IMR-90 (cell line): ENCODE measurements around the gene GRM8. TPM values are rescaled to one million over a fixed set of nuclear protein-coding genes. Genes with fewer than 3 reads are reported as not detected.

Experiments
- ATAC-seq: fragments of 200-7000 bp; cut with Tn5 transposase; 2 replicates; pipeline ENCODE4 v1.9.1; 2020; ENCODE audit warnings: low read depth, mild to moderate bottlenecking, moderate library complexity
- BruUV-seq: library from RNA; stranded (reverse); fragments of 400-500 nt; replicated peaks from 2 replicates; lab custom pipeline; 2021; lab: Mats Ljungman, UMichigan
- CTCF ChIA-PET: fragments of 300-600 bp; formaldehyde crosslinking; extraction: SDS; loops from one replicate; lab custom pipeline; 2021; ENCODE audit warnings: antibody characterized with exemption; lab: Yijun Ruan, JAX
- POLR2A ChIA-PET: fragments of 300-600 bp; sonication (Branson Sonifier 250); formaldehyde crosslinking; loops from one replicate; lab custom pipeline; 2022; ENCODE audit warnings: antibody characterized with exemption; ENCODE audit not compliant: unreplicated experiment; lab: Charles Lee
- DNase-seq: peaks from one replicate; pipeline ENCODE4 v3.0.0; 2013
- H2AFZ ChIP-seq: replicated peaks from 2 replicates; pipeline ENCODE3; 2013; ENCODE audit warnings: low read length, mild to moderate bottlenecking; ENCODE audit not compliant: poor library complexity
- H2AK5ac ChIP-seq: 2 replicates; pipeline ENCODE4 v1.6.1; 2013; ENCODE audit warnings: low read depth, low read length, inconsistent platforms
- H2AK9ac ChIP-seq: replicated peaks from 2 replicates; pipeline ENCODE3; 2013; ENCODE audit warnings: mild to moderate bottlenecking, low read depth, low read length, moderate library complexity; ENCODE audit not compliant: poor library complexity
- H2BK120ac ChIP-seq: 2 replicates; pipeline ENCODE4 v1.6.1; 2013; ENCODE audit warnings: low read depth, low read length, inconsistent platforms
- H2BK15ac ChIP-seq: 3 replicates; pipeline ENCODE4 v1.6.1; 2013; ENCODE audit warnings: low read depth, low read length, inconsistent platforms
- H2BK20ac ChIP-seq: 2 replicates; pipeline ENCODE4 v1.6.1; 2013; ENCODE audit warnings: low read depth, mild to moderate bottlenecking, inconsistent platforms, low read length, moderate library complexity
- H2BK5ac ChIP-seq: 2 replicates; pipeline ENCODE4 v1.6.1; 2013; ENCODE audit warnings: mild to moderate bottlenecking, low read depth, low read length, inconsistent platforms; ENCODE audit not compliant: poor library complexity, severe bottlenecking
- H3K14ac ChIP-seq: replicated peaks from 2 replicates; pipeline ENCODE4 v1.6.1; 2013; ENCODE audit warnings: low read depth, low read length, inconsistent platforms
- H3K18ac ChIP-seq: 2 replicates; pipeline ENCODE4 v1.6.1; 2013; ENCODE audit warnings: low read depth, low read length, control low read depth
- H3K23ac ChIP-seq: 2 replicates; pipeline ENCODE4 v1.6.1; 2013; ENCODE audit warnings: low read depth, low read length, inconsistent platforms
- H3K27ac ChIP-seq: 2 replicates; pipeline ENCODE4 v1.5.1; 2013; ENCODE audit warnings: mild to moderate bottlenecking, control low read depth, low read length; ENCODE audit not compliant: insufficient read depth
- H3K27me3 ChIP-seq: 2 replicates; pipeline ENCODE4 v1.6.1; 2013; ENCODE audit warnings: low read length; ENCODE audit not compliant: control insufficient read depth, insufficient read depth
- H3K36me3 ChIP-seq: 2 replicates; pipeline ENCODE4 v1.6.1; 2013; ENCODE audit warnings: low read length, mixed read lengths; ENCODE audit not compliant: control insufficient read depth, insufficient read depth
- H3K4ac ChIP-seq: 2 replicates; pipeline ENCODE4 v1.6.1; 2013; ENCODE audit warnings: low read depth, low read length, inconsistent platforms
- H3K4me1 ChIP-seq: 2 replicates; pipeline ENCODE4 v1.6.1; 2013; ENCODE audit warnings: low read length, mixed read lengths; ENCODE audit not compliant: control insufficient read depth, insufficient read depth
- H3K4me2 ChIP-seq: 2 replicates; pipeline ENCODE4 v1.6.1; 2013; ENCODE audit warnings: low read depth, mild to moderate bottlenecking, control low read depth, low read length, moderate library complexity
- H3K4me3 ChIP-seq: 2 replicates; pipeline ENCODE4 v1.5.1; 2013; ENCODE audit warnings: low read depth, mild to moderate bottlenecking, control low read depth, low read length, moderate library complexity; ENCODE audit not compliant: insufficient read depth
- H3K56ac ChIP-seq: 2 replicates; pipeline ENCODE4 v1.6.1; 2013; ENCODE audit warnings: low read length, inconsistent platforms; ENCODE audit not compliant: insufficient read depth; ENCODE audit errors: extremely low read depth
- H3K79me1 ChIP-seq, 2 experiments: 2 replicates each; pipeline ENCODE4 v1.6.1; 2013; ENCODE audit warnings: low read length in 2 of 2, inconsistent platforms in 1 of 2, low read depth in 1 of 2
- H3K9ac ChIP-seq: 2 replicates; pipeline ENCODE4 v1.6.1; 2013; ENCODE audit warnings: low read depth, low read length, control low read depth
- H3K9me1 ChIP-seq: 2 replicates; pipeline ENCODE4 v1.6.1; 2013; ENCODE audit warnings: low read length, inconsistent platforms; ENCODE audit not compliant: insufficient read depth
- H3K9me3 ChIP-seq: 2 replicates; pipeline ENCODE4 v1.6.1; 2013; ENCODE audit warnings: low read length; ENCODE audit not compliant: control insufficient read depth, insufficient read depth
- H4K20me1 ChIP-seq: 2 replicates; pipeline ENCODE4 v1.6.1; 2013; ENCODE audit warnings: low read length, inconsistent platforms; ENCODE audit not compliant: insufficient read depth
- H4K5ac ChIP-seq: 2 replicates; pipeline ENCODE4 v1.6.1; 2013; ENCODE audit warnings: mild to moderate bottlenecking, low read depth, low read length, control low read depth
- H4K8ac ChIP-seq, 2 experiments: 2 replicates each; pipeline ENCODE4 v1.6.1; 2013; ENCODE audit warnings: low read depth in 2 of 2, low read length in 2 of 2, control low read depth in 1 of 2, inconsistent platforms in 1 of 2
- H4K91ac ChIP-seq: 2 replicates; pipeline ENCODE4 v1.6.1; 2013; ENCODE audit warnings: low read depth, low read length, inconsistent platforms; ENCODE audit not compliant: insufficient read depth
- BHLHE40 ChIP-seq: fragments of 150-350 bp; IDR thresholded peaks from 2 replicates; pipeline ENCODE4 v1.6.1; 2016; ENCODE audit warnings: mild to moderate bottlenecking, low read depth, low read length
- CEBPB ChIP-seq: IDR thresholded peaks from 2 replicates; pipeline ENCODE4 v1.6.1; 2012; ENCODE audit warnings: low read depth, low read length, improper control_type of control experiment
- CHD1 ChIP-seq: IDR thresholded peaks from 2 replicates; pipeline ENCODE4 v1.6.1; 2012; ENCODE audit warnings: low read depth, low read length, improper control_type of control experiment
- FOS ChIP-seq: fragments of 150-350 bp; IDR thresholded peaks from 2 replicates; pipeline ENCODE4 v1.6.1; 2016; ENCODE audit warnings: low read depth, low read length
- MAFK ChIP-seq: IDR thresholded peaks from 2 replicates; pipeline ENCODE4 v1.6.1; 2012; ENCODE audit warnings: low read depth, low read length, improper control_type of control experiment
- MAZ ChIP-seq: IDR thresholded peaks from 2 replicates; pipeline ENCODE4 v1.6.1; 2012; ENCODE audit warnings: low read depth, mild to moderate bottlenecking, low read length, improper control_type of control experiment, moderate library complexity, borderline replicate concordance
- MXI1 ChIP-seq: IDR thresholded peaks from 2 replicates; pipeline ENCODE4 v1.6.1; 2012; ENCODE audit warnings: low read depth, mild to moderate bottlenecking, low read length, moderate library complexity, borderline replicate concordance
- NFE2L2 ChIP-seq: fragments of 150-350 bp; IDR thresholded peaks from 2 replicates; pipeline ENCODE4 v1.6.1; 2016; ENCODE audit warnings: low read depth, mild to moderate bottlenecking, low read length
- POLR2A ChIP-seq: IDR thresholded peaks from 2 replicates; pipeline ENCODE4 v1.6.1; 2012; ENCODE audit warnings: mild to moderate bottlenecking, low read depth, low read length
- RAD21 ChIP-seq: IDR thresholded peaks from 2 replicates; pipeline ENCODE4 v1.6.1; 2012; ENCODE audit warnings: low read length, improper control_type of control experiment
- RFX5 ChIP-seq: IDR thresholded peaks from 2 replicates; pipeline ENCODE4 v1.8.0; 2012; ENCODE audit warnings: low read depth, mild to moderate bottlenecking, low read length, moderate library complexity
- SMC3 ChIP-seq: fragments of 150-350 bp; IDR thresholded peaks from 2 replicates; pipeline ENCODE4 v1.6.1; 2016; ENCODE audit warnings: low read depth, mild to moderate bottlenecking, antibody characterized with exemption, low read length, moderate library complexity
- WGBS, 2 experiments: methylation state at CpG; one replicate each; pipeline versions ENCODE4 v1.1.5 to v1.1.7; 2013; ENCODE audit warnings: missing lambda C conversion rate in 2 of 2; ENCODE audit not compliant: insufficient read length in 1 of 2; ENCODE audit errors: extremely low coverage in 2 of 2; 5-methylcytosine and 5-hydroxymethylcytosine counted together
- dilution Hi-C: fragments of 300-500 bp; cut with HindIII; formaldehyde crosslinking; loops from one replicate; pipeline ENCODE4 v1.14.3; 2018; ENCODE audit warnings: low sequenced_read_pairs; ENCODE audit not compliant: unreplicated experiment
- in situ Hi-C: fragments of 300-500 bp; cut with MboI; formaldehyde crosslinking; loops from 3 replicates; pipeline ENCODE4 v1.14.3; 2019; ENCODE audit warnings: low sequenced_read_pairs, inconsistent platforms, mixed read lengths
- intact Hi-C: fragments of 100-400 bp; cut with micrococcal nuclease; formaldehyde crosslinking; loops from 2 replicates; pipeline ENCODE4 v1.10.0; 2022
- polyA plus RNA-seq, 3 experiments: library from polyadenylated mRNA; depleted of rRNA; stranded (reverse); fragments of >200 nt; gene quantifications; 2 replicates each; pipeline ENCODE4 v1.2.3, GENCODE V29; 2012; ENCODE audit warnings: low replicate concordance in 1 of 3
- total RNA-seq: library from RNA; depleted of rRNA; stranded (reverse); fragments of >200 nt; gene quantifications from 2 replicates; pipeline ENCODE4 v1.2.3, GENCODE V29; 2012
- TF ChIP-seq, protein P1 (sequence below): conservative IDR thresholded peaks from 2 replicates; pipeline ENCODE4 v1.5.1; 2012; ENCODE audit warnings: mild to moderate bottlenecking, low read depth, low read length, improper control_type of control experiment

Gene GRM8
- total and polyA plus RNA-seq, 2 of the 4 experiments (the other 2 are of a cell fraction): not detected

DNA sequence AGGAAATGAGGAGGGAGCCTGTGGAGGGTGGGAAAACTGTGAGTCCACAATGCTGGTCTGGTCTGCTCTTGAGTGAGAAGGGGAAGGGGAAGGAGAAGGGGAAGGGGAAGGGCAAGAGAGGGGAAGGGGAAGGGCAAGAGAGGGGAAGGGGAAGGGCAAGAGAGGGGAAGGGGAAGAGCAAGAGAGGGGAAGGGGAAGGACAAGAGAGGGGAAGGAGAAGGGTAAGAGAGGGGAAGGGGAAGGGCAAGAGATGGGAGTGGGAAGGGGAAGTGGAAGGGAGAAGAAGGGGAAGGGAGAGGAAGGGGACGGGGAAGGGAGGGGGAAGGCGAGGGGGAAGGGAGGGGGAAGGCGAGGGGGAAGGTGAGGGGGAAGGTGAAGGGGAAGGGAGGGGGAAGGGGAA is 213.2 kb downstream of the GRM8 start:
- H4K5ac ChIP-seq: no peak overlapping the region
- no peak overlapping the region for H3K4me3 ChIP-seq
- H3K23ac ChIP-seq: no peak overlapping the region
- H4K8ac ChIP-seq: no peak overlapping the region
- ATAC-seq (no peak), DNase-seq (no peak)
- ChIA-PET CTCF (no interaction called here), POLR2A (no interaction called here)
- no peak for TF ChIP-seq MAFK
- no peak for TF ChIP-seq POLR2A
- no peak for TF ChIP-seq CEBPB
- no peak for TF ChIP-seq MAZ
- TF ChIP-seq MXI1: no peak
- no peak for TF ChIP-seq FOS
- TF ChIP-seq SMC3: no peak
- TF ChIP-seq, protein P1, sequence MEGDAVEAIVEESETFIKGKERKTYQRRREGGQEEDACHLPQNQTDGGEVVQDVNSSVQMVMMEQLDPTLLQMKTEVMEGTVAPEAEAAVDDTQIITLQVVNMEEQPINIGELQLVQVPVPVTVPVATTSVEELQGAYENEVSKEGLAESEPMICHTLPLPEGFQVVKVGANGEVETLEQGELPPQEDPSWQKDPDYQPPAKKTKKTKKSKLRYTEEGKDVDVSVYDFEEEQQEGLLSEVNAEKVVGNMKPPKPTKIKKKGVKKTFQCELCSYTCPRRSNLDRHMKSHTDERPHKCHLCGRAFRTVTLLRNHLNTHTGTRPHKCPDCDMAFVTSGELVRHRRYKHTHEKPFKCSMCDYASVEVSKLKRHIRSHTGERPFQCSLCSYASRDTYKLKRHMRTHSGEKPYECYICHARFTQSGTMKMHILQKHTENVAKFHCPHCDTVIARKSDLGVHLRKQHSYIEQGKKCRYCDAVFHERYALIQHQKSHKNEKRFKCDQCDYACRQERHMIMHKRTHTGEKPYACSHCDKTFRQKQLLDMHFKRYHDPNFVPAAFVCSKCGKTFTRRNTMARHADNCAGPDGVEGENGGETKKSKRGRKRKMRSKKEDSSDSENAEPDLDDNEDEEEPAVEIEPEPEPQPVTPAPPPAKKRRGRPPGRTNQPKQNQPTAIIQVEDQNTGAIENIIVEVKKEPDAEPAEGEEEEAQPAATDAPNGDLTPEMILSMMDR: no peak
- TF ChIP-seq CHD1: no peak
- no peak for TF ChIP-seq BHLHE40
- no peak for TF ChIP-seq RAD21
- no peak for TF ChIP-seq NFE2L2
- no peak for TF ChIP-seq RFX5
- no peaks in the 10 kb centered on the region for H3K9me1 ChIP-seq
- H3K9ac ChIP-seq: no peak overlapping the region
- no peaks in the 10 kb centered on the region for H4K20me1 ChIP-seq
- BruUV-seq: no TSS peak
- no peak overlapping the region for H2BK5ac ChIP-seq
- no peak overlapping the region for H2AK9ac ChIP-seq
- no peak overlapping the region for H2BK15ac ChIP-seq
- no peak overlapping the region for H3K18ac ChIP-seq
- H3K79me1 ChIP-seq: no peaks in the 10 kb centered on the region
- H2AFZ ChIP-seq: no peak overlapping the region
- no peak overlapping the region for H2AK5ac ChIP-seq
- no peaks in the 10 kb centered on the region for H3K4me1 ChIP-seq
- no peak overlapping the region for H2BK20ac ChIP-seq
- intact Hi-C loops (no loop called here), dilution Hi-C loops (no loop called here), in situ Hi-C loops (no loop called here)
- no peak overlapping the region for H3K56ac ChIP-seq
- H3K4me2 ChIP-seq: no peak overlapping the region
- no peaks in the 10 kb centered on the region for H3K27me3 ChIP-seq
- peaks cover 20% of the 10 kb centered on the region for H3K9me3 ChIP-seq
- no peak overlapping the region for H3K4ac ChIP-seq
- H2BK120ac ChIP-seq: no peak overlapping the region
- no peak overlapping the region for H3K14ac ChIP-seq
- H3K27ac ChIP-seq: no peak overlapping the region
- no peaks in the 10 kb centered on the region for H3K36me3 ChIP-seq
- H4K91ac ChIP-seq: no peak overlapping the region
- WGBS, 2 experiments: 100% methylated on average over 1 of the region's 3 CpGs; no CpG with 5 or more reads in 1 of the 2 experiments
